NCI-H1694 treated with DMSO at 0.1 percent for 48 hours (cell line): ENCODE measurements around the gene SLC38A10.
"Not testable (repeated sequence)": the region's sequence is repeated elsewhere in the genome, so short reads cannot be mapped to it uniquely, and the experiment has no call there.

Source experiments
- DNase-seq: peaks from one replicate; lab custom pipeline; 2025; lab: John Stamatoyannopoulos, UW

SLC38A10 gene

DNA sequence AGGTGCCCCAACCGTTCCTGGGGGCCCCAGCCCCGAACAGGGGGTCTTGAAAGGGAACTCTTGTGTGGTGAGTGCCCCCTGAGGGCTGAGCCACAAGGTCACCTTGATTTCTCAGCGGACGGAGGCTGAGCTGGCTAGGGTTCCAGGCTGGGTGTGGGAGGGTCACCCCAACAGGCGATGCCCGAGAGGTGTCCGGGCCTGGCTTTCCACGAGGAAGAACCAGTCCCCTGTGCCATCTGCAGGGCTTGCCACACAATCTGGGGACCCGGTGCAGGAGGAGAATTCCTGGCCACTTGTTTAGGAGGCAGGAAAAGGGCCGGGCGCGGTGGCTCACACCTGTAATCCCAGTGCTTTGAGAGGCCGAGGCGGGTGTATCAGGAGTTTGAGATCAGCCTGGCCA is 16.8 kb upstream of the SLC38A10 start:
- DNase-seq = no peak

DNA sequence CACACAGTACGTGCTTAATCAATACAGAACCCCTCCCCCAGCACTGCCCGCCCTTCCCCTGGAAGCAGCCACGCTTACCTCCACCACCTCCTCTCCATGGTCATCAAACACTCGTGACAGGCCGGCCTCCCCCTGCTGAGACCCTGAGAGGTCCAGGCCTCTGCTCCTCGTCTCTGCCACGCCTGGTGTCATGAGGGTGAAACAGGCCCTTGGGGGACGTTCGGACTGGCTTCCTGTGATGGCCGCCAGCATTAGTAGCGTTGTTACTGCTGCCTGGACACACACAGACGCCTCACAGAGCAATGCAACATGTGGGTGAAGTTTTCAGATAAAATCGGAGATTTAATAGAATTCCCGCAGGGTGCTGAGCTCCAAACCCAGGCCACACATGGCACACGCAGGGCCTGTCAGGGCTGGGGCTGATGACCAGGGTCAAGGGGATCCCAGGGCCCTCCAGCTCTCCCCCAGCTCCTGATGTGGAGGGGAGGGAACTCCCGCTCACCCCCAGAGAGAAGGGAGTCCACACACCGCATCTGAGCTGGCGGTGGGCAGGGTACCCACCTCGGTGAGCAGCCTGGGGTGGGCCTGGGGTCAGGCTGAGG is 15.9 kb upstream of the SLC38A10 start:
- DNase-seq = no peak

DNA sequence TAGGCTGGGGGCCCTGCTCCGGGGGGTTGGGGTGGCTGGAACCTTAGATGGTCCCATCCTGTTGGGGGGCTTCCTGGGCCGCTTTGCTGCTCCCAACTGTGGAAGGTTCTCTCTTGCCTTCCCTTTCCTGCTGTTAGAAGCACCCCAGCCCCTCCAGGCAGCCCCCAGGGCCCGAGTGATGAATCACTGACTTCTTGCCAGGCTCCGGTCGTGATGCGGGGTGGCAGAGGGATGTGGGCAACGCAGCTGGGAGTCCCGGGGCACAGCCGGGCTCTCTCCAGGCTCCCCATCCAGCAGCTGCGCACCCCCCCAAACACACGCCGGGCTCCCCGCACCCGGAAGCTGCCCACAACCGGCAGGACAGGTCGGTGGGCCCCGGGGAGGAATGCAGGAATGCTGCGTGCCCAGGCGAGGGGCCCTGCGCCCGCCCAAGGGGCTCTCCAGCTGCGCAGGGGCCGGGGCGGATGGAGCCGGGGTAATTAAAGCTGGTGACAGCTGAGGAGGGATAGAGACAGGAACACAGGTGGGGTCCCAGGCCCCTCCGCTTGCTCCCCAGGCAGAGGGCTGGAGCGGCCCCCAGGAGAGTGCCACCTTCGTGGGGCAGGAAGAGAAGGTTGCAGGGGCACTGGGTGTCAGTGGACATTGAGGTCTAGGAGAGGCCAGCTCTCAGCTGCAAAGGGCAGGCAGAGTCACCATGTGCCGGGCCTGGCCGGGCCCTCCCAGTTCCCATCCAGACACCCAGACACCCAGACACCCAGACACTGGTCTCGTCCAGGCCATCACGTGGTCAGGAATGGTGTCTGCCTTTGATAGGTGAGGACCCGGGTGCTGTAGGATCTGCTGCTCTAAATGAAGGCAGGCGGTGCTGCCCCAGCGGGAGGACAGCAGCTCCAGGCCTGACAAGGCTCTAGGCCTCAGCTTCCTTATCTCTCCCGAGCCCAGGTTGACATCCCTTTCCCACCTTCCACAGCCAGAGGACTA is 15.0 kb upstream of the SLC38A10 start:
- no peak for DNase-seq

DNA sequence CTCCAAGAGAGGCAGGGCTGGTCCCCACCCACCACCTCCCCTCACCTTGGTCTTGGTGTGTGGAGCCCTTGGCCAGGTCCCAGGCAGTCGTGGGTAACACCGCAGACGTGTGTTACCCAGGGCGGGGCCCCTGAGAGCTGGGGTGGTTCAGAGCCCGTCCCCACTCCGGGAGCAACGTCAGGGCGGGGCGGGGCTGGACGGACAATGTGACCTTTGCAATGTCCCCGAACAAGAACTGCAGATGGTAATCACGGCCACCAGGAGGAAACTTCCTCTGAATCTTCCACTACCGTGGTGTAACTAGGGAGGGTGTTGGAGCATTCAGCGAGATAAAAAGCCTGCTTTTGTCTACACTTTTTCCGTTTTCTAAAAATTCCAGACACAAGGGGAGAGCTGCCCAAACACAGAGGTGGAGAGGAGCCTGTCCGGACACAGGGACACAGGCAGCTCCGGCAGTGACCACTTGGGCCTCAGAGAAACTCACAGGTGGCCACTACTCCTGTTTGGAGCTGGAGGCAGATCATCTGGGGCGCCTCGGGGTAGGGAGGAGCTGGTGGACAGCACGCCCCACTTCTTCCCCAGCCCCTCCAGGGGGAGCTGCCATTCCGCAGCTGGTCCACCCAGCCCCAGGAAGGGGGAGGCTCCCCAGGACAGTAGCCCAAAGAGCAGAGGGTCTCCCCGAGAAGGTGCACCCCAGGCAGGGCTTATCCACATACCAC is 14.2 kb upstream of the SLC38A10 start:
- no peak for DNase-seq

DNA sequence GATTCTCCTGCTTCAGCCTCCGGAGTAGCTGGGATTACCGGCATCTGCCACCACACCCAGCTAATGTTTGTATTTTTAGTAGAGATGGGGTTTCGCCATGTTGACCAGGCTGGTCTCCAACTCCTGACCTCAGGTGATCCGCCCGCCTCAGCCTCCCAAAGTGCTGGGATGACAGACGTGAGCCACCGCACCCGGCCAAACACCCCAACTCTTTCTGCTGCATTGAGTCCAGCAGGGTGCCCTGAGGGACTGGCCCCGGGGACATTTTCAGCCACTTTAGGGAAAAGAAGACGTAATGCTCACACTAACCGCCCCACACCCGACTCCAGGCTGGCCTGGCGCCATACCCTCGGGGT is 13.7 kb upstream of the SLC38A10 start:
- DNase-seq = not testable (repeated sequence)

DNA sequence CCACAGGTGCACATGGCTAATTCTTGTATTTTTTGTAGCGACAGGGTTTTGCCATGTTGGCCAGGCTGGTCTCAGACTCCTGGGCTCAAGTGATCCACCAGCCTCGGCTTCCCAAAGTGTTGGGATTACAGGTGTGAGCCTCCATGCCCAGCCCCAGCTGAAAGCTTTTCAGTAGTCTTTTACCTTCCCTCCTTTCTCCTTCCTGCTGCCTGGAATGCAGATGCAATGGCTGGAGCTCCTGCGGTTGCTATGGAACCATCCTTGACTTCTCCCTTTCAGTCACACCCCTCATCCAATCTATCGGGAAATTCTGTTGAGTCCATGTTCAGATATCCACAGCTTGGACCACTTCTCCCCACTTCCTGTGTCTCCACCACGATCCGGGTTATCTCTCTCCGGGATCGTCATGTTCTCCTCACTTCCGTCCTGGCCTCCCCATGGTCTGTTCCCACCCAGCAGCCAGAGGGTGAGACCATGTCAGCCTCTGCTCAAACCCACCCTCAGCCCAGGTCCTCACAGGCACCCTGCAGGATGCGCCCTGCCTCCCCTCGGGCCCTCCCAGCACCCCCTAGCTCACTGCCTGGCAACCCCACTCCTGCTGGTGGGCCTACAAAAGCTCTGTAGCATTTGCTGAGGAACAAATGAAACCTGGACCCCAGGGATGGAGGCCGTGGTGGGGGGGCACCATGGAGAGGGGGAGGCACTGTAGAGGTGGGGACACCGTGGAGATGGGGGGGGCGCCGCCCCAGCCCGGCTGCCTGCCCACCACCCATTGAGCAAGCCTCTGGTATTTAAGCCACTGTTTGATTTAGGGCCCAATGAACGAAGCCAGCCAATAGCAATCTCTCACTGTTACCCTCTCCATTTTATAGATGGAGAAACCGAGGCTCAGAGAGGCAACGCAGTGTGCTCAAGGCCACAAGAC is 12.8 kb upstream of the SLC38A10 start:
- DNase-seq = no peak

DNA sequence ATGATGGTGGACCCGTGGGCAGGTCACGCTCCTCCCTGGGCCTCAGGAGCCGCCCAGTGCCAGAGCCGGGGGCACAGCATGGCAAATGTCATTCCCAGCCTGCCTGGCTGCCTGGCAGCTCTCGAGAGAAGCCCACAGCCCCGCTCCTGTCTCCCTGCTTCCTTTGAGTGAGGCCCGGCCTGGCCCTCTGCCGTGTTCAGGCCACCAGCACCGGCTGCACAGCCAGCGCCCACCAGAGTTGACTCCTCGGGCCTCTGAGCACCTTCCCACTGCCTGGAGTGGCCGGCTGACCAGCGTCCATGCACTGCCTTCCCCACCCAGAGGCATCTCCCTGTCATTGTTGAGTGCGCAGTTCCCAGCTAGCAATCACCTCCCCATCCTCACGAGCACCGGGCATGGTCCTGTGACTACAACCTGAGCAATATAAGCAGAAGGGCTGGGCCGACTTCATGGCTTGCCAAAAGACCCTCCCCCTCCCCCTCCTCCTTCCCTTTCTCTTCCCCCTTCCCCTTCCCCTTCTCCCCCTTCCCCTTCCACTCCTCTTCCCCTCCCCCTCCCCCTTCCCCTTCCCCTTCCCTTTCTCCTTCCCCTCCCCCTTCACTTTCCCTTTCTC is 11.9 kb upstream of the SLC38A10 start:
- no peak for DNase-seq

DNA sequence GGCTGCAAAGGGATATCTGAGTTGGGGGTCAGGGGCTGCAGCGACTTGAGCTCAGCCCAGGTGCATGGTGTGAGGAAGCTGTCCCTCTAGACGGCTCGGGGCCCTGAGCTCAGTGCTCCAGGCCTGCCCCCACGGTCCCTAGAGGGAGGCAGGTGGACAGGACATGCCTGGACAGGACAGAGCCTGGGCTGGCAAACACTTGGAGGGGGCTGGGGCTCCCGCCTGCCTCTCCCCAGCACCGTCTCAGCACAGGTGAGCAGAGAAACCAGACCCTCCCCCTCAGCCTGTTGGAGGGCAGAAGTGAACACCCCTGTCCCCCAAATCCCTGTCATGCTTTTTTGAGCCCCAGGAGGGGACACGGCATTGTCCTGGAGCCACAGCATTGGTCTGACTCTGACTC is 11.4 kb upstream of the SLC38A10 start:
- no peak for DNase-seq

DNA sequence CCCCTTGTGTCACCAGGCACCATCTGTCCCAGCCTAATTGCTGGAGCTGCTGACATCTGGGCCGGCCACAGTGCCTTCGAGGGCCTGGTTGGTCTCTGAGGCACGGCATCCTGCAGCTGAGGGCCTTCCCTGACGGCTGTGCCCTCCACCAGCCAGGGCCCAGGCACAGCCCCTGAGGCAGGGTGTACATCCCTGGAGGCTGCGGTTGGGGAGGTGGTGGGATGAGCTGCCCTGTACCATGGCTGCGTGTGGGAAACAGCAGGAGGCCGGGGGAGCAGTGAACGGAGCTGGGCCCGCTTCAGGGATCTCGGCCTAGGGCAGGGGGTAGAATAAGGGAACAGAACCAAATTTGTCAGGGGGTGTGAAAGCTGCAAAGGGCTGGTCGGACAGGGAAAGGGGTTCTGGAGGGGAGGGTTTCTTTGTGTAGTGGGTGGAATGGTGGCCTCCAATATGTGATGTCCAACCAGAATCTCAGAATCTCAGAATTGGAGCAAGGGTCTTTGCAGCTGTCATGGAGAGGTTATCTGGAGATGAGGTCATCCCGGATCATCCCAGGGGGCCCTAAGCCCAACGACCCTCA is 10.0 kb upstream of the SLC38A10 start:
- DNase-seq = no peak

DNA sequence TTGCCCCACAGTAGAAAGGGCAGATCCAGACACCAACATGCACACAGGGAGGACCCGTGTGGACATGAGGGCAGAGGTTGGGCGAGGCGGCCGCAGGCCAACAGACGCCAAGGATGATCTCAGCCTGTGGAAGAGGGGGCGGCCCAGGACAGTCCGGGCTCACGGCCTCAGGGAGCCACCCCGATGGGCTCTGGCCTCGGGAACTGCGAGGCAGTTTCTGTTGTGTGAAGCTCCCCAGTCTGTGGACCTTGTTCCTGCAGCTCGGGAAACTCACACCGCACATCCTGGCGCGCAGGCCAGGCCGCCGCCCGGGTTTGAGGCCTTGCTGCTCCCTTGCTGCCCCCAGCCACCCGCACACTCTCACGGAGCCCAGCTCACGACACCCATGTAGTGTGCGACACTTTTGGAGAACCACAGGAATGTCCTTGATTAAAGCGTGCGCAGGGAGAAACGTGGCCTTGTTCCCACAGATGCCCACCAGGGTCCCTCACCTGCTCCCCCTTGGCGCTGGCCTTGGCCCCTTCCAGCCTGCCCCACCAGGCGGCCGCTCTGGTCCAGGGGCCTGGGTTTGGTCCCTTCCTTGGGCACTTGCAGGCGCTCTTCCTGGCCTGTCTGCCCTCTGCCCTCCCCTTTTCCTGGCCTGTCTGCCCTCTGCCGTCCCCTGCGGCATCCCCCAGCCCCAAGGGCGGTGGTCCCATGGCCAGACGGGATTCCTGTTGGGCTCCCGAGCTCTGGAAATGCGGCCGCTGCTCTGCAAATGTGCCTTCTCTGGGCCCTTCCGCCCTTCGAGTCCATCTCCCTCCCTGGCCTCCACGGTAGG is 9.3 kb upstream of the SLC38A10 start:
- no peak for DNase-seq

DNA sequence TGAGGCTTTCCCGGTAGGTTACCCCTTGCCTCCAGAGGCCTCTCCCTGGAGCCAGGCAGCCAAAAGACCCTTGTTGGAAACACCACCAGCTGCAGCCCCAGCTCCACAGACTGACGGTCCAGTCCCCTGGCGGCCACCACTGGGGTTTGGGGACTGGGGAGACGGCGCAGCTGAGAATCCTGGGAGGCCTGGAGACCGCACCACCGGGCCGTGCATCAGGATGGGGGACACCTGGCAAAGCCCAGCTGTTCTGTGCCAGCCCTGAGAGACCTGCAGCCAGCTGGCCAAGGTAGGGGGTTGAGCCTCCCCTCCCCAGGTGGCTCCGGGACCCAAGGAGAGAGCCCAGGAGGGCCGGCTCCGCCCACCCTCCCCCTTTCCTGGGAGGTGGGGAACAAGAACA is 8.3 kb upstream of the SLC38A10 start:
- no peak for DNase-seq

DNA sequence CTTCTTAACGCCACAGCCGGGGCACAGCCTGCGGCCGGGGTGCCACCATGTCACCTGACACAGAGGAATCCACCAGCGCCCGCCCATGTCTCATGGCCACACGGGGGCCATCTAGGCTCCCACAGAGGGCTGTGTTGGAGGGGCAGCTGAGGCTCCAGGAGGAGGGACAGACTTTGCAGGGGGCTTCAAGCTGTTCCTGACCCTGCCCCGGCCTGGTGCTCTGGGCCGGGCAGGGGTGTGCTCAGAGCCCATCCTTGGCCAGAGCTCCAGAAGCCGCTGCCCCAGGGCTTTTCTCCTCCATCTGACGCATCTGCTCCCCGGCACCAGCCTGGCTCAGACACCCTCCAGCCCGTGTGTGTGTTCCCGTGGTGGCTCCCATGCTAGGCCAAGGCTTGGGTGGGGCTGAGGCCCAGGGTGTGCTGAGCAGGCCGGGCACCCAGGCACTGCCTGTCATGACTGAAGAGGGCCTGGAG is 7.8 kb upstream of the SLC38A10 start:
- DNase-seq = no peak

DNA sequence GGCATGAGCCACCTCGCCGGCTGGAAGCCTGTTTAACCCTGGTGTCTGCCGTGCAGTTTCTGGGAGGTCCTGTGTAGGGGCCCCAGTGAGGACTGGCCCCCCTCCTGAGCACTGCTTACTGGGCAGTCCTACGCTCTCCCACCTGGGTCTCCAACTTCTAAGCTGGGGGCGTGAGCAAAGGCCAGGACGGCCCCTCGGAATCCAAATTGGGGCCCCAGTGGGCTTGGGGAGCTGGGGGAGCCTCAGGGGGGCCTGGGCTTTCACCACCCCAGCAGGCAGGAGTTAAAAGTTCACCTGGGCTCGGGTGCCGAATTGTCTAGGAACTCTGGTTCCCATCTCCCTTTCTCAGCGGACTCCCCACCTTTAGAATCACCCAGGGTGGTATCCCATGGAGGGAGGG is 7.2 kb upstream of the SLC38A10 start:
- DNase-seq = no peak

DNA sequence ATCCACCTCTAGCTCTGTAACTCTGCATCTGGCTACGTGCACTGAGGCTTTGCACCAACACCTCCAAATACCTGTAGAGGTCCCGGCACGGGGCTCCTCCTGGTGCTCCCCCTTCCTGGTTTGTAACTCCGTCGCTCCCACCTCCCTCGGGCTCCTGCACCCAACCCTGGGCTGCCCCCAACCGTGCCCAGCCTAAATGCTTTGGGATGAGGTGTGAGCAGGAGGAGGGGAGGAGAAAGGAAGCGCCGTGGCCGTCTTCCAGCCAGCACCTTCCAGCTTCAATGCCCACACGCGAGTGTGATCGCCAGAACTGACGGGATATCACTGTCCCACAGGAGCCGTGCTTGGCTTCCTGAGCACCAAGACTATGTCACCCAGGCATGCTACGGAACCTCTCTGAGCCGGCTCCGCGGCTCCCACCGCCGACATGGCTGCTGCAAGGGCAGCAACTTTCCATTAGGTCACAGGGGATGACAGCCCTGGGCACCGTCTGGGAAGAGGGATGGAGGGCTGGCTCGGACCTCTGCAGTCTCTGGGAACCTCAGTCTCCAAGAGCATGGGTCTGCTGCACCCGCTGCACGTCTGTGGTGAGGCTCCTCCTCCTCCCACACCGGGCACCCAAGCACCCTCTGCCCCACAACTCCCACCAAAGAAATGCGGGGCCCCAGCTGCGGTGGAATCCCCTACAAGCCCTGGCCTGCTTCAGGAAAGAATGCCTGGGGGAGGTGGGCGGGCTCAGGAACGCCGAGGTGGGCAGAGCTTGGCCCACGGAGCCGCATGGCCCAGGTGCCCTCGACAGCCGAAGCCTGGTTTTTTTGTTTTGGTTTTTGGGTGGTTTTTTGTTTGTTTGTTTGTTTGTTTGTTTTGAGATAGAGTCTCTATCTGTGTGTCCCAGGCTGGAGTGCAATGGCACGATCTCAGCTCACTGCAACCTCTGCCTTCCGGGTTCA is 6.4 kb upstream of the SLC38A10 start:
- no peak for DNase-seq

DNA sequence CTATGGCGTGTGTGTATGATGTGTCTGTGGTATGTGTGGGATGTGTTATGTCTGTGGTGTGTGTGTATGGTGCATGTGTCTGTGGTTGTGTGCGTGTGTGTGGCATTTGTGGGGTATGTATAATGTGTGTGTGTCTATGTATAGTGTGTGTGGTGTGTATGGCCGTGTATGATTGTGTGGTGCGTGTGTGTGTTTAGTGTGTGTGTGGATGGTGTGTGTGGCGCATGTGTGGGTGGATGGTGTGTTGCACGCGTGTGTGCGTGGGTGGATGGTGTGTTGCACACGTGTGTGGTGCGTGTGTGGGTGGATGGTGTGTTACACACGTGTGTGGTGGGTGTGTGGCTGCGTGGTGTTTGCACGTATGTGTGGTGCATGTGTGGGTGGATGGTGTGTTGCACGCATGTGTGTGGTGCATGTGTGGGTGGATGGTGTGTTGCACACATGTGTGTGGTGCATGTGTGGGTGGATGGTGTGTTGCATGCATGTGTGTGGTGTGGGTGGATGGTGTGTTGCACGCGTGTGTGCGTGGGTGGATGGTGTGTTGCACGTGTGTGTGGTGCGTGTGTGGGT is 5.6 kb upstream of the SLC38A10 start:
- DNase-seq = no peak

DNA sequence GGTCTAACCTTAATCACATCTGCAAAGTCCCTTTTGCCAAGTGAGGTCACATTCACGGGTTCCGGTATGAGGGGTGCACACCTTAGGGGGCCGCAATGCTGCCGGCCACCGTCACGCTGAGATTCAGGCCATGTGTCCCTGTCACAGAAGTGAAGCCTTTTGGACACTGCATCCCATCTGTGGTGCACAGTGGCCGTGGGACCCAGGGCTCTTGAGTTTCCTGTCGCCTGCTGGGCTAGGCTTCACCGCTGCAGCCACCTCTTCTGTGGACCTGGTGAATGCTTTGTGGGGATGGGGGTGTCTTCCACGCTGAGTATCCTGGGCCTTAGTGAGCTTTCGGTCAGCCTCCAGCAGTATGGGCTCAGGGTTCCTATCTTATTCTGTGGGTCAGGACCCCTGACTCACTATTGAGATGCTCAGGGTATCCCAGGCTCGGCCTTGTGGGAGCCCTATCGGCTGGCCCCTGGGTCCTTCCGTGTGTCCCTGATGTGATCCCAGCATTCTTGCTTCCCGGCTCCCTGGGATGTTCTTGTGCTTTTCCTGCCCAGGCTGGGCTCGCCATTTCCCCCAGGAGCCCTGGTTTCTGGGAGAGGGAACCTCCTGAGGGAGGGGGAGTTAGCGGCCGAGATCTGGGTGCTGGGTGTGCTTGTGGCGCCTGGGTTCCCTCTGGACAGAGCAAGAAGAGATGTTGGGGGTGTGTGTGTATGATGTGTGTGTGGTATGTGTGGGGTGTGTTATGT is 4.9 kb upstream of the SLC38A10 start:
- DNase-seq = no peak

DNA sequence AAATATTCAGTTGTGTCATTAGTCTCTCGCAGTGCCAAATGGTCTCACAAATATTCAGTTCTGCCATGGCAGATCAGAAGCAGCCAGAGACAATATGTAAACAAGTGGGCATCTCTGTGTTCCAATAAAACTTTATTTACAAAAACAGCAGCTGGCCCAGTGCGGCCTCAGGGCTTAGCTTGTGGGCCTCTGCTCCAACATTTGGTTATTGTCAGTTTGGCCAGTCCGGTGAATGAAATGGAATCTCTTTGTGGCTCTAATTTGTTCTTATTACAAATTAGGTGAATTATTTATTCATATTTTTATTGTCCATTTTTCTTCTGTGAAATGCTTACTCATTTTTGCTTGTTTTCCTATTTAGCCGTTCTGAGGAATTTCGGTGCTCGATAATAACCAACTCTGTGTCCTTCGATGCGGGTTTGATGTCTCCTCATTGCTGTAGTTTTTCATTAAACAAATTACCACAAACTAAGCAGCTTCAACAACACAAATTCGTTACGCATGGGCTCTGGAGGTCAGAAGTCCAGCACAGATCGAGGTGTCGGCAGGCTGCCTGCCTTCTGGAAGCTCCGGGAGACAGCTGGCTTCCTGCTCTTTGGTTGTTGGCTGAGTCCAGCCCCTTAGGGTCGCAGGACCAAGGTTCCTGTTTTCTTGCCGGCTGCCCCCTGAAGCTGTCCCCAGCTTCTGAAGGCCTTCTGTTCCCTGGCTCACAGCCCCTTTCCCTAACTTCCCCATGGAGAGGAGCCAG is 4.1 kb upstream of the SLC38A10 start:
- DNase-seq = no peak
